ENCODE data around the gene CSTF3.
"Not testable (repeated sequence)": the region's sequence is repeated elsewhere in the genome, so short reads cannot be mapped to it uniquely, and the experiment has no call there.

Gene CSTF3

DNA sequence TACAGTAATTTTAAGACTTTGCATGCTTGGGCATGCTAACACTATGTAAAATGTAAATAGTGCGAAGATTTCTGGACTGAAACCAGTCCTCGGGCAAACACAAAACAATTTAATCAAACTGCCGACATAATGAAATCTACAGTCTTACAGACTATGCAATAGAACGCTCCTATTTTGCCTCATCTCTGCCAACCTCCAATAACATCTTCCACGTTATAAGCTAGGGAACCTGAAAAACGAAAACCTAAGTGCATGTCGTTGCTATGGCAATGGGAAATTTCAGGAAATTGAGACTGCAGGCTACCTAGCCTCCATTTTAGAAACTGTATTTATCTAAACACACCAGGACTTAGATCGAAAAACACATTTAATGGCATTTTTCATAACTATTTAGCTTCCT, 1.1 kb downstream of the CSTF3 start:
- peak; percentile 27 to 40 for DNase-seq

- DNase-seq: not testable (repeated sequence)
Observed at GRCh38 chr11:33159378-33159867, 1.9 kb downstream of the CSTF3 start.

- no peak for DNase-seq
Observed at GRCh38 chr11:33158596-33159275, 2.5 kb downstream of the CSTF3 start.

DNA sequence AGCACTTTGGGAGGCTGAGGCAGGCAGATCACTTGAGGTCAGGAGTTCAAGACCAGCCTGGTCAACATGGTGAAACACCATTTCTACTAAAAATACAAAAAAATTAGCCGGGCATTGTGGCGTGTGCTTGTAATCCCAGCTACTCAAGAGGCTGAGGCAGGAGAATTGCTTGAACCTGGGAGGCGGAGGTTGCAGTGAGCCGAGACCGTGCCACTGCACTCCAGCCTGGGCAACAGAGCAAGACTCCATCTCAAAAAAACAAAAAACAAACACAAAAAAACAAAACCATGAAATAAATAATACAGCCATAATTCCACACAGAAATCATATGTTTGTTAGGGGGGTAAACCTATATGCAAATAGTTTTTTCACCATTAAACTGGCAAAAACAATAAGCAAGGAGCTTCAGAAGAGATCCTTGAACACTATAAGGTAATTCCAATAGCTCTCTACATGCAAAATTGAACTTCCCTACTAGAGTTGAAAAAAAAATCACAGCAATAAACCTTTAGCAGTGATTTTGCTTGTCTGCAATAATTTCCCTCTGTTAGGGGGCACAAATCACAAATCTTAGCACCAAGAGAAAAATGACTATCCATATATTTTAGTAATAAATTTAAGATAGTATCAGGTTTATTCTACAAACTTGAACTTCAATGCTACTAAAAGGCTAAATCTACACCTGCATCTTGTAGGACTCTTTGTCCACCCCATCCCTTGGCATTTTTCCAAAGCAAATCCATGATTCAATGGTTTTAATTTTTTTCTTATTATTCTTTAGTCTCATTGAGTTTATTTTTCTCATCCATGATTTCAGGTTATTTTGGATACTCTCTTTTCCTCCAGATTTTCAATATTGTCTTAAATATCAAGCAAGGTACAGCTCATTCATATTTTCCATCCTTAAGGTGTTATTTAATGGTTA, 3.9 kb downstream of the CSTF3 start:
- DNase-seq: peak in 1 of 2 experiments; percentile 20

DNA sequence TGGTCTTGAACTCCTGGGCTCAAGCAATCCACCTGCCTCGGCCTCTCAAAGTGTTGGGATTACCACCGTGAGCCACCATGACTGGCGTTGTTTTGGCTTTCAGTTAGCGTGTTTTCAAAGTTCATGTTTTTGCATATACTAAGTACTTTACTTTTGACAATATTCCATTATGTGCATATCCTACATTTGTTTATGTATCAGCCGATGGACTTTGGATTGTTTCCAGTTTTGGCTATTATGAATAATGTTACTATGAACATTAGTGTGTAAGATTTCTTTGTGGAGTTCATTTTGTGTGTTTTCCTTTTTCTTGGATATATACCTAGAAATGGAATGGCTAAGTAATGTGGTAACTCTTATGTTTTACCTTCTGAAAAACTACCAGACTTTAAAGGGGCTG, 9.9 kb downstream of the CSTF3 start:
- DNase-seq: no peak

DNA sequence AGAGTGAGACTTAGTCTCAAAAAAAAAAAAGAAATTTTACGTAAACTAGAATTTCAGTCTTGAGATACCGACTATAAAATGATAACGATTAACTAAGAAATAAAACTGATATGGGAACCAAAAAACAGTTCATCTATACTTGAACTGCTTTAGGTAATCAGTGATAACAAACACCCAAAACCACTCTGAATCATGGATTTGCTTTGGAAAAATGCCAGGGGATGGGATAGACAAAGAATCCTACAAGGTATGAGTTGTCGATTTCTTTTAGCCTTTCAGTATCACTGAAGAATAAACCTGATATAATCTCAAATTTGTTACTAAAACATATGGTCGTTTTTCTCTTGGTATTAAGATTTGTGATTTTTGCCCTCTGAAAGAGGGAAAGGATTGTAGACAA, 13.7 kb downstream of the CSTF3 start:
- peak in 1 of 2 experiments; percentile 16 for DNase-seq

- DNase-seq: no peak
Observed at GRCh38 chr11:33135768-33136443, 25.4 kb downstream of the CSTF3 start.

DNA sequence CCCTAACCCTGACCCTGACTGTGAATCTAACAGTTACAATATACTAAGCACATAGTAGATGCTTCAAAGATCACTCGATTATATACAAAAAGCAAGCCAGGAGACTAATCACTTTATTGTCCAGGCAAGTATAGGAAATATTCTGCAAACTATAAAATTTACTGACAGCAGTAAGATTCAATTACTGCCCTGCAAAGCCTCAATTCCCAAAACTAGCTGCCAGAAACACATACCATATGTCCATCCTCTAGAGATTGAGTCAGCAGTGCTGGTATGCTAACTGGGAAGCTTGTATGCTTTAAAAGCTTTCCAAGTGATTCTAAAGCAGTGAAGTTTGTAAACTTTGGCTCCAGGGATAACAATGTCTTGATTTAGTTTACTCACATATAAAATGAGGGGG, 26.1 kb downstream of the CSTF3 start:
- peak in 1 of 2 experiments; percentile 10 for DNase-seq

GRCh38 chr11:33134276-33134675, 27.0 kb downstream of the CSTF3 start:
- DNase-seq: no peak

GRCh38 chr11:33133761-33134160, 27.5 kb downstream of the CSTF3 start:
- DNase-seq: no peak

DNA sequence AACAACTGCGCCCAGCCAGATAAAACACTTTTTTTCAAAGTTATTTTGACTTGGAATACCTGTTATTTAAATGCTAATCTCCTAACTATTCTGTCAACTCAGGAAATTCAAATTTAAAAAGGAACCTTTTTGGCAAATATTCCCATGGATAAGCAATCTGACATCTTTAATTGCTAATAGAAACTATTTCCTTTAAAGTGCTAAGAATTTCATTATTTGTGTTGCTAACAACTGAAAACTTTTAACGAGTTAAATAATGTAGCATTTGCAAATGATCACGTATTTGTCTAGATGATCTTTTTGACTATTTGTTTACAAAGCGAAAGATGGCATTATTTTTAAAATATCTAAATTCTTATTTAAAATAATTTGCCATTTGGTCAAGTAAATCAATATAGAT, 28.8 kb downstream of the CSTF3 start:
- DNase-seq: no peak

DNA sequence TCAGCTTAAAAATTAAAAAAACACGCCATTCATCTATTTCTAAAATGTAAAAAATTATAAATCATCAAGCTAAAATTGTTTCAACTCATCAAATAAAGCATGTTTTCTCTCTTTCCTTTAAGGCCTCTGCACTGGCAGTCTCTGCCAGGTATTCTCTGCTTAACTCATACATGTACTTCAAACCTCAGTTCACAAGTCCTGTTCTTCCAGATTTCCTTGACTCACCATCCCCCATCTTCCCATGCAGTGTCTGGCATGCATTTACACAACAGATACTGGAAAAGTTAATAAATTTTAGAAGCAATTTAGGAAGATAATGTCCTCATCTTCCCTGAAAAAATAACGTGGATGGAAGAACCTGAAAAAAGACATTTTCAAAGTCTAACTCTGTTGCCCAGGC, 32.5 kb downstream of the CSTF3 start:
- DNase-seq: no peak

DNA sequence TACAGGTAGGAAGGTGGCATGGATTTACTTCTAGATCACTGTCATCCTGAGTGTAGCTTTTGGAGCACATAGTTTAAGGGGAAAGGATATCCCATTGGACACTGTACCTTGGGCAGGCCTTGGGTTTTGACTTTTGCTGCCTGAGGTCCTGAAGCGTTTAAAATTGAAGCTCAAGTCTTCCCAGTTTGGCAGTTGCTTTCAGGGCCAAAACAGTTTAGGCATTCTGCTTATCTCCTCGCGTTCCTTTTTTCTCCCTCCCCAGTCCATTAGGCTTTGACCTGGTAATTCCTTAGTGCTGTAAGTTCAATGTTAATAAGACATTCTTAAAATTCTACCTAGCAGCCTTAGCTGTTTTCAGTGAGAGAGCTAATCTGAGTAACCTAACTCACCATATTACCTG, 35.7 kb downstream of the CSTF3 start:
- DNase-seq: no peak

GRCh38 chr11:33125025-33125424, 36.3 kb downstream of the CSTF3 start:
- no peak for DNase-seq

- not testable (repeated sequence) for DNase-seq
Observed at GRCh38 chr11:33122696-33123095, 38.6 kb downstream of the CSTF3 start.

- no peak for DNase-seq
Observed at GRCh38 chr11:33116535-33116934, 44.7 kb downstream of the CSTF3 start.

GRCh38 chr11:33110083-33110482, 51.2 kb downstream of the CSTF3 start:
- peak in 1 of 2 experiments; percentile 48 for DNase-seq

DNA sequence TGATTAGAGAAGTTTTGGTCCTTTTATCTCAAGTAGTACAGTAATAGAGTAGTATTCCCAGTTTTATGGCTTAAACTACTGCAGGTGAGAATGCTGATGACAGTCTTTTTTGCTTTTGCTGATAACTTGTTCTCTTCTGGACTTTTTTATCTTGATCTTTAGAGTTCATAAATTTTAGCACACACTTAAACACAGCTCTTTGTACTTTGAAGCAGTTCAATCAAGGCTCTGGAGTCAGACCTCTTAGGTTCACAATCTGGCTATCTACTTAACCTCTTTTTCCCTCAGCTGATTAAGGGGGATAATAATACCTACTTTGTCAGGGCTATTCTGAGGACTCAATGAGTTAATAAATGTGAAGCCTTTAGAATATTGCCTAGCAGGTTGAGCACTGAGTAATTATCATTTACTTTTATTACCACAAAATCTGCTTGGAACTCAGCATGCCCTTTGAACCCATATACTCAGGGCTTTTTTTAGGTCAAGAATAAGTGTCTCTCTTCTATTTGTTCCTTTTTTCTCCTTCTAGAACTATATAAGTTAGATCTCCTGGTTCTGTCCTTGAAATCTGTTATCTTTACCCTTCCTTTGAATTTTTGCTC, 51.9 kb downstream of the CSTF3 start:
- DNase-seq: no peak

GRCh38 chr11:33103836-33104235, 57.4 kb downstream of the CSTF3 start:
- no peak for DNase-seq

DNA sequence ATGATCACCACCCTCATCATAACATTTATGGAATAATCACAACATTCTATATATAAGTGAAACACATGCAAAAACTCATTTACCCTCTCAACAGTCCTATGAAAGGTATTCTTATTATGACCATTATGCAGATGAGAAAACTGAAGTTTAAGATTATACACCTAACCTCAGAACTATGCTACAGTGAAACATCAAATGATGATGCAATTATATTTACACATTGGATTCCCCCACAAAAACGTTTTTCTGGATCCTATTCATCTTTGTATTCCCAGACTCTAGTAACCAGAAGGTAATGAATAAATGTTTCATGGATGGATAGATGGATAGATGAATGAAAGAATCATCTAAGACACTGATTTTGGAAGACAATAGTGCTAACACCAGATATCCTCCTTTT, 67.1 kb downstream of the CSTF3 start:
- DNase-seq: no peak

DNA sequence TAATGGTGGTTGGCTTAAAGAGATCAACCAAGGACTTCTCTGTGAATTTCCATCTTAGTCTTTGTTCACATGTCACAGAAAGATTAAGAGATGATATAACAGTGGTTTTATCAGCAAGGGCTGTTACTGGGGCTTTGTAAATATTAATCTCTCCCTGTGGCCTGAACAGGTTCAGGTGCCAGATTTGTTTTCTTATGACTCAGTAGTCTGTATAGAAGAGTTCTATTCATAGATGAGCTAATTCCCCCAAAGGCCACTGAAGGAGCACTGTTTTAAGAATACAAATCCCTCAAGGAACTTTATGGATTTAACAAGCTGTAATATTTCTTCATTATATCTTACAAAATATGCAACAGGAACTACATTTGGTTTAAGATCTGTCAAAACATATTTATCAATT, 71.5 kb downstream of the CSTF3 start:
- DNase-seq: no peak

- DNase-seq: no peak
Observed at GRCh38 chr11:33086017-33086416, 75.3 kb downstream of the CSTF3 start.

GRCh38 chr11:33083918-33084317, 77.4 kb downstream of the CSTF3 start:
- no peak for DNase-seq

All from NCI-H446 (cell line).